Measurements from ENCODE around the gene DIMT1.

The DIMT1 gene

DNA sequence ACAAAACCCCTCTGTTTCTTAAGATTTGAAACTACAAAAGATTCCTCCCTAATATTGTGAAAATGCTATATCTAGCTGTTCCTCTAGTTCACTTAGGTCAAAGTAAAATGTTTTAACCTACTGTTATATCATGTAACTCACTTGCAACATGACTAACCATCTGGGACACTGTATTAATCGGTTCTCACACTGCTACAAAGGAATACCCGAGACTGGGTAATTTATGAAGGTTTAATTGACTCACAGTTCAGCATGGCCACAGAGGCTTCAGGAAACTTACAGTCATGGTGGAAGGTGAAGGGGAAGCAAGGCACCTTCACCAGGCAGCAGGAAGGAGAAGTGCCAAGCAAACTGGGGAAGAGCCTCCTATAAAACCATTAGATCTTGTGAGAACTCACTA lies 34.7 kb downstream of the DIMT1 start:
- DNase-seq = no peak

DNA sequence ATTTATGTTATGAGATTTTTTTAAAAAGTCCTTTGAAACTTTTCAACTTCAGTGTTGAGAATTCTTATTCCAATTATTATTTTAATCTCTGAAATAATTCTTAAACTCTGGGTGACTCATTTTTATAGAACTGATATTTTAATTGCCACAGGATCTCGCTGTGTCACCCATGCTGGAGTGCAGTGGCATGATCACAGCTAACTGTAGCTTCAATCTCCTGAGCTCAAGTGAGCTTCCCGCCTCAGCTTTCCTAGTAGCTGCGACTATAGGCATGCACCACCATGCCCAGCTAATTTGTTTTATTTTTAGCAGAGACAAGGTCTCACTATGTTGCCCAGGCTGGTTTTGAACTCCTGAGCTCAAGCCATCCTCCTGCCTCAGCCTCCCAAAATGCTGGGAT lies 41.0 kb downstream of the DIMT1 start:
- DNase-seq = no peak

DNA sequence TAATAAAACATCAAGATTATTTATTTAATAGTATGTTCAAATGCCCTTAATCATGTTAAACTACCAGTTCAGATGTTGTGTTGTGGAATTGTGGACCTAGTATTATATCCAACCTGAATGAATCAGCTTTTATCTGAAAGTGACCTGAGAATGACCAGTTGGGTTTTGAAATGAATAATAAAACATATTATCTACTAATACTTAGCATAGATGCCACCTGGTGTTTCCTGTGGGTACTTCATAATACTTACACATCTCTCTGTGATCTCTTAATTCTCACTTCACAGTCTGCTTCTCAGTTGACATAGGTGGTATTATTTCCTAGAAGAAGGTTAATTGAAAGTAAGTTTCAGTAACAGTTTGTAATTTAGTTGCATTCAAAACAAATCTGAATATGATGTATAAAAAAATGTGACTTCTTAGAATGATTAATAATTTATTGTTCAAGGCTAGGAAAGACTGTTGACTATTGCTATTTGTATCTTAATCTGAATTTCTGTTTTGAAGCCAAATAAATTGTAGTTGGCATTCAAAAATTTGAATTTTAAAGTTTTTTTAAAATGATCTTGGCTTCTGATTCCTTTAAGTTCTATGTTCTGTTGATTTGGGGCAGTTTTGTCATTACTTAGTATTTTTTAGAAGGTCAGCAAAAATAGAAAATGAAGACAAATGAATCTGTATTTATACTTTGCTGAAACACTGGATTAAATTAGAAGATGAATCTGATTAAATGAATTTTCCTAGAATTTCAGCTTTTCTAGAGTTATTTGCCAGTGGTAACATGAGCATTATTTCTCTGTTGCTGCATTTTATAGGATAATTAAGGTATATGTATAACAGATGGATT lies 49.5 kb downstream of the DIMT1 start:
- DNase-seq = peak; percentile 37

DNA sequence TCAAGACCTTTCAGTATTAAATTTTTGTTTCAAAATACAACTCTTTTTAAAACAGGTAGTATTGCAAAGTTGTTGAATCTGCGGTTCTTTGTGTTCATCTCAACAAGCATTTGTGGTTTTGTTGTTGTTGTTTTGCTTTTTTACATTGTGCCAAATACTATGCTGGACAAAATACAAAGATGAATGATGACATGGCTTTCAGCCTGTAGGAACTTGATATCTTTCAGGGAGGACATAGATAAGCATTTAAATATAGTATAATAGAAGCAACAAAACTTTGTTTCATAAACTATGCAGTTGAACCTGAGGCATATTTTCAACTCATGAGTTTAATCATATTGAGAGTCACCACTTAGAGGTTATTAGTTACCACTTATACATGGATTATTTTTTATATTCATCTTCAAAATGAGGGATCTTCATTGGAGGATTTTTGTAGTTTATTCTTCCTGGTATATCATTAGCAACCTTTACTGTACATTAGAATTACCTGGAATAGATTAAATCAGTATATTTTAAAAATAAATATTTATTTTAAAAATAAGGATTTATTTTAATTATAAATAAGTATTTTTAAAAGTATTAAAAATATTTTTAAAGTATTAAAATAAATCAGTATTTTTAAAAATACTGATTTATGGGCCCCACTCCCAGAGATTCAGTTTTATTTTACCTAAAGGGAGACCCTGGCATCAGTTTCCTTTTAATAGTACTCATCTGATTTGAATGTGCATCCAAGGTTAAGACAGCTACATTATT lies 54.8 kb downstream of the DIMT1 start:
- DNase-seq = no peak

DNA sequence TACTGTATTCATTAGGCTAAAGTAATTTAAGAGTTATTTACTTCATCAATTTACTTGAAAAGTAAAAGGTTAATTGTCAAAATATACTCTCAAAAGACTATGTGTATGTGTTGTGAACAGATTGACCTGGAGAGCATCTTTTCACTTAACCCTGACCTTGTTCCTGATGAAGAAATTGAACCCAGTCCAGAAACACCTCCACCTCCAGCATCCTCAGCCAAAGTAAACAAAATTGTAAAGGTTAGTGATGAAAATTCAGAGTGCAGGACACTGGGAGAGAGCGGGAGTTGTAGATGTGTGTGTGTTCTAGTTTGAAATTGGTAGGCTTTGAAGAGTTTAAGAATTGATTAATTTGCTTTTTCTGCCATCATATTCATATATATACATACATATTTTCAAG lies 55.8 kb downstream of the DIMT1 start:
- DNase-seq = no peak

DNA sequence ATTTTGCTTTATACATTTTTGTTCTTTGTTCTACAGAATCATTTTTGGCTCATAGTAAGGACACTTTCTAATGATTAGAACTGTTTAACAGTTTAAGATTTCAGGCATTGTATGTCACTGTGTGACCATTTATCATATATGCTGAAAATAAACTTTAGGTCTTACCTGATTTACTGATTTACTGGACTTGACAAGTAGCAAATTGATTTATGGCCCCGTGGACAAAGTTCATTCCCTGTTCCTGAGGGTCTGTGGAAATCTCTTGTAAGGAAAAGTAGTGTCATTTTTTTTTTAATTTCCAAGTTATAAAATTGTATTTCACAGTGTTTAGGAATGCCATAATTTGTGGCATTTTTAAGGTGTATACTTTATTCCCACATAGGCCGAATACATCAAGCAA lies 57.0 kb downstream of the DIMT1 start:
- DNase-seq = no peak

DNA sequence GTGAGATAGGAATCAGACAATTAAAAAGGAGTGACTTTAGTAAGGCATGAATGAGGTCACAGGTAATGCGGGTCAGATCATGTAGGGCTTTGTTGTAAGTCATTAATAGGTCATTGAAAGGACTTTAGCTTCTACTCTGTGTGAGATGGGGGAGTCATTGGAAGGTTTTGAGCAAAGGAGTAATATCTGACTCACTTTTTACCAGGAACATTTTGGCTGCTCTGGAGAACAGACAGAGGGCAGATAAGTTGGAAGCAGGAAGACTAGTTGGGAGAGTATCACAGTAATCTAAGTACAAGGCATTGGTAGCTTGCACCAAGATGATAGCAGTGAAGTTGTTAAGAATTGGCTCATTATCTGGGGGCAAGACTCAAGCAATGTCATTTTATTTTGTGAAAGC lies 60.3 kb downstream of the DIMT1 start:
- DNase-seq = peak; percentile 9

DNA sequence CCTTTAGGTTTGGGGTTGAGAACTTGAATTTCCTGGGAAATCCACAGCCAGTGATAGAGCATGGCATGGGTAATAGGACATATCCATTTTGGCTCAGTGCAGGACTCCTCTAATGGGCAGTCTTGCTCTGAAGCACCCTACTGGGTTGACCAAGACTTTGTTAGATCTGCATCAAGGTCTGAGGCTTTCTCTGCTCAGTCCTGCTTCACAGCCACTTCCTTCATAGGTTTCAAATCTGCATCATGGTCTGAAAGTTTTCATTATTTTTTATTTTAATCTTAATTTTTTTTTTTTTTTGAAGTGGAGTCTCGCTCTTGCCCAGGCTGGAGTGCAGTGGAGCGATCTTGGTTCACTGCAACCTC lies 61.2 kb downstream of the DIMT1 start:
- no peak for DNase-seq

DNA sequence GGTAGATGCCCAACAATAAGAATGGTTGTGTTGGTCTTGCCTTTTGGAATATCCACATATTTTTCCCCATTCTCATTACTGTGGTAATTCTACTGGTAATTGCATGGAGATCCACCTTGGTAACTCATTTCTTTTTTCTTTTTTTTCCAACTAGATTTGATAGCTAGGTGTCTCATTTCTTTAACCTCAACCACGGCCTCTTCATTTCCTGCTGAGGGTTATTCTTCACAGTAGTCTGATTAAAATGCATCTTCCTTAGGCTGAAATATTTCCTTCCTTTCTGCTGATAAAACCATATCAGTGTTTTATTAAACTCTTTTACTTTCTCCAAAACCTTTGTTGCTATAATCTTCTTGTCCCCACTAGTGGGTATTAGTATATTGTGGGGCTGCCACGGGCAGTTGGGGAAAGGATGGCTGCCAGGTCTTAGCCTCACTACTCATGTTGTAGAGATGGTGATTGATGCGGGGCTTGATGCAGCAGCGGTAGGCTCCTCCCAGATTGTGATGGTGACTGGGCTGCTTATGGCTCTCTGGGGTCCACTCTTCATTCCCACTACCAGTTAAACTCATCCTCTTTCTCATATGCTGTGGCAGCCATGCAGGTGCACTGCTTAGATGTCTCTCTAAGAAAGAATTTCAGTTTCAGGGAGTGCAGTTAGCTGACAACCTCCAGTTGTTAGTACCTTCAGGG lies 61.8 kb downstream of the DIMT1 start:
- no peak for DNase-seq

DNA sequence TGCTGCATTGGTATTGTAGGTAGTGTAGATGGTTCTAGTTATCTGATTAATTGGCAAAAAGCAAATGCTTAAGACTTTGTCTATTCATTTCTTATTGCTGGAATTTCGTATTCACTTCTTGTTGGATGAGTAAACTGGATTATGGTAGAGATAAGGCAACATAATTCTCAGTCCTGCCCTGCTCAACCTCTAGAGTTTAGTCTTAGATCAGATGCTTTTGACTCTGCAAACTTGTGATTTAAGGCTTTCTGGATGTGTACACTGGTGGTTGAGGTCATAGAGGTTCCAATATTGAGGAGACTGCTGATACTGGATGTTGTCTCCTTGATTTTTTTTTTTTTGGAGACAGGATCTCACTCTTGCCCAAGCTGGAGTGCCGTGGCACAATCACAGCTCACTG lies 62.7 kb downstream of the DIMT1 start:
- no peak for DNase-seq

DNA sequence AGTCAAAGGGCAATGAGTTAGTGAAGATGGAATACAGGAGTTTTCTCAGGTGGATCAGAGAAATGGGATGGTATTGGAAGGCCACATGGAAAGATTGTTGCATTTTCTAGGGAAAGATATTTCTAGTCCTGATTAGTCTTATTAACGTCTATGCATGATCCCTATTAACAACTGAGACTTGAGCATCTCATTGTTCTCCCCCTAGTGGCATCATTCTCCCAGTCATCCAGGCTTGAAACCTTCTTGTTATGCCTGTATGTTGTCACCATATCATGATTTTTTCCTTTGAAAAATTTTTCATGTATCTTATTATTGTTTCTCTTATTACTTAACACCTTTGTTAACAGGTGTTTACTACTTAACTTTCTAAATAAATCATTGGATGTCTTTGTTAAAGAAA lies 63.3 kb downstream of the DIMT1 start:
- peak; percentile 6 for DNase-seq

All from fibroblast of skin of right biceps (primary cell).